Measurements from ENCODE around the gene TMEM92. TPM values are rescaled to one million over a fixed set of nuclear protein-coding genes. Genes with fewer than 3 reads are reported as not detected.

The TMEM92 gene
- total RNA-seq, 2 experiments from 2014 or later = not detected

- TF ChIP-seq EZH2phosphoT487 (IDR thresholded peaks at IDR 0.05; ENCODE audit: borderline replicate concordance, low read depth, low read length) = no peak
- TF ChIP-seq CTCF (conservative IDR thresholded peaks at IDR 0.05; ENCODE audit: low read length) = no peak
- BruUV-seq (replicated peaks) = no TSS peak
- H3K9me2 ChIP-seq (ENCODE audit: insufficient read depth, low read length) = no peaks in the 10 kb centered on the region
- no peaks in the 10 kb centered on the region for H4K20me1 ChIP-seq (ENCODE audit: insufficient read depth, low read length)
- no peaks in the 10 kb centered on the region for H3K4me1 ChIP-seq (ENCODE audit: insufficient read depth, low read length, poor library complexity, severe bottlenecking)
- H3K4me2 ChIP-seq (ENCODE audit: low read length) = no peak overlapping the region
- POLR2A ChIA-PET = interaction anchor here (0.7 kb wide), 1 partner anchor 530 kb away, joined by 3 read pairs; no protein-coding TSS in a partner anchor
- no peaks in the 10 kb centered on the region for H3K9me3 ChIP-seq (ENCODE audit: low read length)
- no peak overlapping the region for H2AFZ ChIP-seq (ENCODE audit: low read length)
- CTCF ChIA-PET (ENCODE audit: unreplicated experiment) = interaction anchor here (0.5 kb wide), 1 partner anchor 719 kb away, joined by 4 read pairs; no protein-coding TSS in a partner anchor
- no peak overlapping the region for H3K27ac ChIP-seq (ENCODE audit: low read depth, low read length, poor library complexity, severe bottlenecking)
- H3K79me2 ChIP-seq (ENCODE audit: insufficient read depth, low read depth, low read length) = no peaks in the 10 kb centered on the region
- H3K4me3 ChIP-seq (ENCODE audit: low read depth, low read length, poor library complexity, severe bottlenecking) = no peak overlapping the region
- DNase-seq (ENCODE audit: low spot score) = no peak
- no peaks in the 10 kb centered on the region for H3K36me3 ChIP-seq (ENCODE audit: insufficient read depth, low read length)
- intact Hi-C loops (cut with micrococcal nuclease; ENCODE audit: unreplicated experiment) = no loop called here
Measured at GRCh38 chr17:50276588-50277356, 2.5 kb downstream of the TMEM92 start.

- H3K79me2 ChIP-seq (ENCODE audit: insufficient read depth, low read depth, low read length) = no peaks in the 10 kb centered on the region
- CTCF ChIA-PET (ENCODE audit: unreplicated experiment) = interaction anchor here (0.5 kb wide), 1 partner anchor 720 kb away, joined by 4 read pairs; no protein-coding TSS in a partner anchor
- no peak overlapping the region for H3K4me2 ChIP-seq (ENCODE audit: low read length)
- H3K9me2 ChIP-seq (ENCODE audit: insufficient read depth, low read length) = no peaks in the 10 kb centered on the region
- intact Hi-C loops (cut with micrococcal nuclease; ENCODE audit: unreplicated experiment) = no loop called here
- POLR2A ChIA-PET = no interaction called here
- H2AFZ ChIP-seq (ENCODE audit: low read length) = no peak overlapping the region
- no peaks in the 10 kb centered on the region for H3K4me1 ChIP-seq (ENCODE audit: insufficient read depth, low read length, poor library complexity, severe bottlenecking)
- no peaks in the 10 kb centered on the region for H3K9me3 ChIP-seq (ENCODE audit: low read length)
- H4K20me1 ChIP-seq (ENCODE audit: insufficient read depth, low read length) = no peaks in the 10 kb centered on the region
- DNase-seq (ENCODE audit: low spot score) = no peak
- no TSS peak for BruUV-seq (replicated peaks)
- no peak overlapping the region for H3K4me3 ChIP-seq (ENCODE audit: low read depth, low read length, poor library complexity, severe bottlenecking)
- H3K27ac ChIP-seq (ENCODE audit: low read depth, low read length, poor library complexity, severe bottlenecking) = no peak overlapping the region
- no peaks in the 10 kb centered on the region for H3K36me3 ChIP-seq (ENCODE audit: insufficient read depth, low read length)
- no peak for TF ChIP-seq EZH2phosphoT487 (IDR thresholded peaks at IDR 0.05; ENCODE audit: borderline replicate concordance, low read depth, low read length)
- no peak for TF ChIP-seq CTCF (conservative IDR thresholded peaks at IDR 0.05; ENCODE audit: low read length)
Measured at GRCh38 chr17:50277357-50277754, 3.1 kb downstream of the TMEM92 start.

- CTCF ChIA-PET (ENCODE audit: unreplicated experiment) = no interaction called here
- H3K79me2 ChIP-seq (ENCODE audit: insufficient read depth, low read depth, low read length) = no peaks in the 10 kb centered on the region
- H3K27ac ChIP-seq (ENCODE audit: low read depth, low read length, poor library complexity, severe bottlenecking) = no peak overlapping the region
- no peak for DNase-seq (ENCODE audit: low spot score)
- no peaks in the 10 kb centered on the region for H4K20me1 ChIP-seq (ENCODE audit: insufficient read depth, low read length)
- BruUV-seq (replicated peaks) = no TSS peak
- no peaks in the 10 kb centered on the region for H3K4me1 ChIP-seq (ENCODE audit: insufficient read depth, low read length, poor library complexity, severe bottlenecking)
- no peaks in the 10 kb centered on the region for H3K9me2 ChIP-seq (ENCODE audit: insufficient read depth, low read length)
- no peaks in the 10 kb centered on the region for H3K36me3 ChIP-seq (ENCODE audit: insufficient read depth, low read length)
- H3K4me3 ChIP-seq (ENCODE audit: low read depth, low read length, poor library complexity, severe bottlenecking) = no peak overlapping the region
- POLR2A ChIA-PET = no interaction called here
- TF ChIP-seq CTCF (conservative IDR thresholded peaks at IDR 0.05; ENCODE audit: low read length) = no peak
- no peak for TF ChIP-seq EZH2phosphoT487 (IDR thresholded peaks at IDR 0.05; ENCODE audit: borderline replicate concordance, low read depth, low read length)
- no peak overlapping the region for H2AFZ ChIP-seq (ENCODE audit: low read length)
- intact Hi-C loops (cut with micrococcal nuclease; ENCODE audit: unreplicated experiment) = no loop called here
- H3K4me2 ChIP-seq (ENCODE audit: low read length) = no peak overlapping the region
- no peaks in the 10 kb centered on the region for H3K9me3 ChIP-seq (ENCODE audit: low read length)
Measured at GRCh38 chr17:50278526-50279180, 4.4 kb downstream of the TMEM92 start.

Data from OCI-LY7 (cell line).